Hepatocyte (in vitro differentiated cells): Measurements from ENCODE around the gene DAGLB. TPM values are rescaled to one million over a fixed set of nuclear protein-coding genes. Genes with fewer than 3 reads are reported as not detected.
A peak's percentile ranks its signal among the peaks of the same experiment; 100 is the strongest.

ENCODE experiments used
- DNase-seq: peaks from one replicate; pipeline ENCODE4 v3.0.0-alpha.2; 2016; ENCODE audit warnings: low spot score
- H2AFZ ChIP-seq: fragments of 200-600 bp; sonication (generic); 2 replicates; pipeline ENCODE4 v1.6.0; 2016; ENCODE audit warnings: antibody characterized with exemption, mild to moderate bottlenecking
- H3K27ac ChIP-seq: fragments of 200-600 bp; sonication (generic); 2 replicates; pipeline ENCODE4 v1.5.1; 2016; ENCODE audit warnings: mild to moderate bottlenecking
- H3K27me3 ChIP-seq: fragments of 200-600 bp; sonication (generic); 2 replicates; pipeline ENCODE4 v1.6.1; 2016
- H3K36me3 ChIP-seq: fragments of 200-600 bp; sonication (generic); replicated peaks from 2 replicates; pipeline ENCODE4 v1.5.1; 2016; ENCODE audit warnings: low read depth; ENCODE audit not compliant: insufficient read depth
- H3K4me1 ChIP-seq: fragments of 200-600 bp; sonication (generic); 2 replicates; pipeline ENCODE4 v1.5.1; 2016; ENCODE audit warnings: mild to moderate bottlenecking, moderate library complexity; ENCODE audit not compliant: insufficient read depth
- H3K4me2 ChIP-seq: fragments of 200-600 bp; sonication (generic); 2 replicates; pipeline ENCODE4 v1.6.0; 2016
- H3K4me3 ChIP-seq: fragments of 200-600 bp; sonication (generic); 2 replicates; pipeline ENCODE4 v1.5.1; 2016; ENCODE audit warnings: mild to moderate bottlenecking
- H3K79me2 ChIP-seq: fragments of 200-600 bp; sonication (generic); 2 replicates; pipeline ENCODE4 v1.6.0; 2017; ENCODE audit warnings: mild to moderate bottlenecking
- H3K9me2 ChIP-seq: fragments of 200-600 bp; sonication (generic); replicated peaks from 2 replicates; pipeline ENCODE4 v1.6.0; 2017; ENCODE audit warnings: mild to moderate bottlenecking; ENCODE audit not compliant: insufficient read depth
- H3K9me3 ChIP-seq: fragments of 200-600 bp; sonication (generic); 2 replicates; pipeline ENCODE4 v1.5.1; 2016; ENCODE audit warnings: low read depth, mild to moderate bottlenecking
- H4K20me1 ChIP-seq: fragments of 200-600 bp; sonication (generic); 2 replicates; pipeline ENCODE4 v1.6.0; 2016; ENCODE audit warnings: mild to moderate bottlenecking; ENCODE audit not compliant: insufficient read depth, poor library complexity, severe bottlenecking
- EZH2 ChIP-seq: fragments of 200-600 bp; sonication (generic); IDR thresholded peaks from 2 replicates; pipeline ENCODE4 v1.6.1; 2016; ENCODE audit warnings: antibody characterized with exemption, mild to moderate bottlenecking, borderline replicate concordance
- EZH2phosphoT487 ChIP-seq: fragments of 200-600 bp; sonication (generic); IDR thresholded peaks from one replicate; pipeline ENCODE4 v1.6.1; 2018; ENCODE audit warnings: antibody characterized with exemption, mild to moderate bottlenecking, low read depth, moderate library complexity; ENCODE audit not compliant: unreplicated experiment, severe bottlenecking
- WGBS: methylation state at CpG from one replicate; pipeline ENCODE4 v1.1.6; 2016; ENCODE audit warnings: low lambda C conversion rate; ENCODE audit errors: missing lambda C conversion rate; 5-methylcytosine and 5-hydroxymethylcytosine counted together
- polyA plus RNA-seq: library from polyadenylated mRNA; unstranded; fragments of >200 nt; fragmentation: Nextera tagmentation; extraction: Ambion mirVana; gene quantifications from 2 replicates; pipeline ENCODE4 v1.2.1, GENCODE V29; 2016
- total RNA-seq: library from RNA; depleted of rRNA; stranded (reverse); fragments of >200 nt; gene quantifications from 2 replicates; pipeline ENCODE4 v1.2.3, GENCODE V29; 2014
- TF ChIP-seq, protein P1 (sequence below): fragments of 200-600 bp; sonication (generic); IDR thresholded peaks from 2 replicates; pipeline ENCODE4 v1.5.1; 2016; ENCODE audit warnings: antibody characterized with exemption, mild to moderate bottlenecking; ENCODE audit not compliant: poor library complexity

DAGLB gene
- total and polyA plus RNA-seq, 2 experiments from 2014 or later: 17.5 to 22.2 TPM

DNA sequence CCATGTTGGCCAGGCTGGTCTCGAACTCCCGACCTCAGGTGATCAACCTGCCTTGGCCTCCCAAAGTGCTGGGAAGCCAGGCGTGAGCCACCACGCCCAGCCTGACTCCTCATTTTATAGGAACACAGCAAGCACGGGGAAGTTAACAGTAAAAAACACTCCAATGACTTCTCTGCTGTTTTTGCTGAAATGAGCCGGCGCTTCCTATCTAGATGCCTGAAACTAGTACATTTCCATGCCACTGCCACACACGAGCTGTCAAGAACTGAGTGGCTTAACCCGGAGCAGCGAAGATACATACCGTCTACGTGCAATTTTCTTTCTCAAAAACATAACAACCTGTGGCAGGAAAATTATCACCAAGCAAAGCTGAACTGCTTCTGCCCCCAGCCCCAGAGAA is 16.8 kb downstream of the DAGLB start:
- Histone ChIP-seq H3K27me3 (no peaks in the 10 kb centered on the region), H2AFZ (no peak overlapping the region), H3K79me2 (peaks cover 10% of the 10 kb centered on the region), H4K20me1 (no peaks in the 10 kb centered on the region), H3K4me3 (no peak overlapping the region), H3K4me2 (no peak overlapping the region), H3K9me3 (no peaks in the 10 kb centered on the region), H3K36me3 (no peaks in the 10 kb centered on the region), H3K9me2 (no peaks in the 10 kb centered on the region), H3K4me1 (no peaks in the 10 kb centered on the region), H3K27ac (no peak overlapping the region)
- 98% methylated on average over 12 of the region's 12 CpGs for WGBS
- TF ChIP-seq, protein P1, sequence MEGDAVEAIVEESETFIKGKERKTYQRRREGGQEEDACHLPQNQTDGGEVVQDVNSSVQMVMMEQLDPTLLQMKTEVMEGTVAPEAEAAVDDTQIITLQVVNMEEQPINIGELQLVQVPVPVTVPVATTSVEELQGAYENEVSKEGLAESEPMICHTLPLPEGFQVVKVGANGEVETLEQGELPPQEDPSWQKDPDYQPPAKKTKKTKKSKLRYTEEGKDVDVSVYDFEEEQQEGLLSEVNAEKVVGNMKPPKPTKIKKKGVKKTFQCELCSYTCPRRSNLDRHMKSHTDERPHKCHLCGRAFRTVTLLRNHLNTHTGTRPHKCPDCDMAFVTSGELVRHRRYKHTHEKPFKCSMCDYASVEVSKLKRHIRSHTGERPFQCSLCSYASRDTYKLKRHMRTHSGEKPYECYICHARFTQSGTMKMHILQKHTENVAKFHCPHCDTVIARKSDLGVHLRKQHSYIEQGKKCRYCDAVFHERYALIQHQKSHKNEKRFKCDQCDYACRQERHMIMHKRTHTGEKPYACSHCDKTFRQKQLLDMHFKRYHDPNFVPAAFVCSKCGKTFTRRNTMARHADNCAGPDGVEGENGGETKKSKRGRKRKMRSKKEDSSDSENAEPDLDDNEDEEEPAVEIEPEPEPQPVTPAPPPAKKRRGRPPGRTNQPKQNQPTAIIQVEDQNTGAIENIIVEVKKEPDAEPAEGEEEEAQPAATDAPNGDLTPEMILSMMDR: no peak
- TF ChIP-seq EZH2: no peak
- no peak for TF ChIP-seq EZH2phosphoT487
- DNase-seq: no peak

DNA sequence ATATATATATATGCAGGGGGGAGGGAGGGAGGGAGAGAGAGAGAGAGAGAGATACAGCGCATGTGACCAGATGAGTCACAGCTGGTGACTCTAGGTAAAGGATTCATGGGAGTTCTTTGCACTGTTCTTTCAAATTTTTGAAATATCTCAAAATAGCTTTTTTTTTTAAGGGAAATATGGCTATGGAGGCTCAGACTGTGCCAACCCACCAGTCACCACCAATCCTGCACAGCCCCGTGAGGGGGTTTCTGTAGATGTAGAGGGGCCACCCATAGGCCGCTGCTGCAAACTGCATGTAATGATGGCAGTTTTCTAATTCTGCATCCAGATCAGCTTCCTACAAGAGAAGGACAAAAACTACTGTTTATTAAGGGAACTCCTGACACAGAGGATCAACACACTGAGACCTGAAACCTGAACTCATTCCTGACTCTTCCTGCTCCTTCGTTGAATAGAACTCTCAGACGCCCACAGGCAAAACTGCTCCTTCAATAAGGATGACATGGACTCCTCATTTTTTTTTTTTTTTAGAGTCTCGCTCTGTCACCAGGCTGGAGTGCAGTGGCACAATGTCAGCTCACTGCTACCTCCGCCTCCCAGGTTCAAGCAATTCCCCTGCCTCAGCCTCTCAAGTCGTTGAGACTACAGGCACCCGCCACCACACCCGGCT is 17.3 kb downstream of the DAGLB start:
- no peaks in the 10 kb centered on the region for H3K9me2 ChIP-seq
- no peak overlapping the region for H3K27ac ChIP-seq
- no peaks in the 10 kb centered on the region for H3K27me3 ChIP-seq
- no peak for DNase-seq
- no peaks in the 10 kb centered on the region for H3K36me3 ChIP-seq
- TF ChIP-seq, protein P1: peak; percentile 15
- TF ChIP-seq EZH2phosphoT487: no peak
- WGBS: 87% methylated on average over 10 of the region's 10 CpGs
- no peaks in the 10 kb centered on the region for H3K9me3 ChIP-seq
- no peak overlapping the region for H3K4me3 ChIP-seq
- no peak overlapping the region for H2AFZ ChIP-seq
- no peaks in the 10 kb centered on the region for H4K20me1 ChIP-seq
- no peak overlapping the region for H3K4me2 ChIP-seq
- peaks cover 10% of the 10 kb centered on the region for H3K79me2 ChIP-seq
- no peaks in the 10 kb centered on the region for H3K4me1 ChIP-seq

DNA sequence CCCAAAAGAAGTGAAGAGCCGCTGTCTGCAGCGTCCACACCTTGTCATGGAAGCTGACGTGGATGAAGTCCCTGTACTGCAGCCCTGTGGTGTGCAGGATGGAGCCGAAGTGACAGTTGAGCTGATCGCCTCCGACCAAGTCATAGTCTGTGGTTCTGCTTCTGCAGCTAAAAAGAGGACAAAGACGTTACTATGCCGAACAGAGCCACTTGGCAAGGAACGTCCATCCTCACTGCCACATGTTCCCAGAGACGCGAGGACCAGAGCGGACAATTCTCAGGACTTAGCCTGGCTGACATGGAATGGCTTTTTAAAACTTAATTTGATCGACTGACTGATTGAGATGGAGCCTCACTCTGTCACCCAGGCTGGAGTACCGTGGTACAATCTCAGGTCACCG is 21.8 kb downstream of the DAGLB start:
- no peak overlapping the region for H3K27ac ChIP-seq
- TF ChIP-seq, protein P1: no peak
- TF ChIP-seq EZH2 (no peak), EZH2phosphoT487 (no peak)
- H3K9me3 ChIP-seq: no peaks in the 10 kb centered on the region
- WGBS: 97% methylated on average over 15 of the region's 15 CpGs
- H3K4me3 ChIP-seq: no peak overlapping the region
- H3K79me2 ChIP-seq: no peaks in the 10 kb centered on the region
- no peak for DNase-seq
- no peaks in the 10 kb centered on the region for H3K4me1 ChIP-seq
- no peak overlapping the region for H3K4me2 ChIP-seq
- no peaks in the 10 kb centered on the region for H3K27me3 ChIP-seq
- H4K20me1 ChIP-seq: no peaks in the 10 kb centered on the region
- H3K9me2 ChIP-seq: no peaks in the 10 kb centered on the region
- no peak overlapping the region for H2AFZ ChIP-seq
- no peaks in the 10 kb centered on the region for H3K36me3 ChIP-seq
